ENCODE measurements around the gene KCNQ1OT1.

The KCNQ1OT1 gene

DNA sequence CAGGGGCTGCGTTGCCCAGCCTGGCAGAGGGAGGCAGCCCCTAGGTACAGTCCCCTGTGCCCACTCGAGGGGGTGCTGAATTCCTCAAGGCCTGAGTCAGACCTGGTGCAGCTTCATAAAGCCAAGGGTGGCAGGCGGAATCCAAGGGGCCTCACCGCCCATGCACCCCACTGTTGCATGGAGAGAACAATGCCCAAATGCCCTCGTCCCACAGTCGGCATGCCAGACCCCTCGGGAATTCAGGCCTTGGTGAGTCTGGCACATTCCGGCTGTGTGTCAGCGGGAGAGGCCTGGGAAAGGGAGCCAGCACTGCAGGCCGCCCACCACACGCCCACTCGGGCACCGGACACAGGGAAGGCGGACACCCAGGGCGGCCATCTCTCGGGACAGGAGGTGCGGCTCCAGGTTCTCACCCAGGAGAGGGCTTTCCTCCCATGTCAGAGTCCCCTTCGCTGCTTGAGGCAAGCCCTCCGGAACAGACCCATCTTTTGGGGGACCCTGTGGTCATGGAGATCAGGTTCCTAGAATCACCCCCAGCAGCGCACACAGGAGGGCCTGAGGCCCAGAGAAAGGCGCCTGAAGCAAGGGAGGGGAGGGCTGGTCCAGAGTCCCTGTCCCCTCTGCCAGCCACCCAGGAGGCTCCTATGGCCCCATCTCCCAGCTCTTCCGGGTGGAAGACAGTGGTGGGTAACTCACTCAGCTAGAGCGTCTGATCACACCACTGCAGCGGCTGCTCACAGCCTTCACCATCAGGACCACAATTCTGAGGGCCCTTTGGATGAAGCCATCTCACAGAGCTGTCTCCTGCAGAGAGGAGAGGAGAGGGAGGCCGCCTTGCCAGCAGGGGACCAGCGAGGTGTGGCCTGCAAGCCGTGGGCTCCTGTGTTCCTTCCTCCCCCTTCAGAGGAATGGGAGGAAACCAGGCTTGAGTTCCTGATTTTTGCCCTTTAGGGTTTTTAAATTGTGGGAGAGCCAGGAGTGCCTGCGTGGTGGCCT is 31.6 kb upstream of the KCNQ1OT1 start:
- TF ChIP-seq, protein P1, sequence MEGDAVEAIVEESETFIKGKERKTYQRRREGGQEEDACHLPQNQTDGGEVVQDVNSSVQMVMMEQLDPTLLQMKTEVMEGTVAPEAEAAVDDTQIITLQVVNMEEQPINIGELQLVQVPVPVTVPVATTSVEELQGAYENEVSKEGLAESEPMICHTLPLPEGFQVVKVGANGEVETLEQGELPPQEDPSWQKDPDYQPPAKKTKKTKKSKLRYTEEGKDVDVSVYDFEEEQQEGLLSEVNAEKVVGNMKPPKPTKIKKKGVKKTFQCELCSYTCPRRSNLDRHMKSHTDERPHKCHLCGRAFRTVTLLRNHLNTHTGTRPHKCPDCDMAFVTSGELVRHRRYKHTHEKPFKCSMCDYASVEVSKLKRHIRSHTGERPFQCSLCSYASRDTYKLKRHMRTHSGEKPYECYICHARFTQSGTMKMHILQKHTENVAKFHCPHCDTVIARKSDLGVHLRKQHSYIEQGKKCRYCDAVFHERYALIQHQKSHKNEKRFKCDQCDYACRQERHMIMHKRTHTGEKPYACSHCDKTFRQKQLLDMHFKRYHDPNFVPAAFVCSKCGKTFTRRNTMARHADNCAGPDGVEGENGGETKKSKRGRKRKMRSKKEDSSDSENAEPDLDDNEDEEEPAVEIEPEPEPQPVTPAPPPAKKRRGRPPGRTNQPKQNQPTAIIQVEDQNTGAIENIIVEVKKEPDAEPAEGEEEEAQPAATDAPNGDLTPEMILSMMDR (IDR thresholded peaks at IDR 0.05; ENCODE audit: extremely low read depth, insufficient read depth, missing control alignments): no peak
- in situ Hi-C loops (cut with MboI; ENCODE audit: low pct_unique_long_range_greater_than_20kb, low sequenced_read_pairs, unreplicated experiment): no loop called here
- DNase-seq (ENCODE audit: low spot score): no peak

DNA sequence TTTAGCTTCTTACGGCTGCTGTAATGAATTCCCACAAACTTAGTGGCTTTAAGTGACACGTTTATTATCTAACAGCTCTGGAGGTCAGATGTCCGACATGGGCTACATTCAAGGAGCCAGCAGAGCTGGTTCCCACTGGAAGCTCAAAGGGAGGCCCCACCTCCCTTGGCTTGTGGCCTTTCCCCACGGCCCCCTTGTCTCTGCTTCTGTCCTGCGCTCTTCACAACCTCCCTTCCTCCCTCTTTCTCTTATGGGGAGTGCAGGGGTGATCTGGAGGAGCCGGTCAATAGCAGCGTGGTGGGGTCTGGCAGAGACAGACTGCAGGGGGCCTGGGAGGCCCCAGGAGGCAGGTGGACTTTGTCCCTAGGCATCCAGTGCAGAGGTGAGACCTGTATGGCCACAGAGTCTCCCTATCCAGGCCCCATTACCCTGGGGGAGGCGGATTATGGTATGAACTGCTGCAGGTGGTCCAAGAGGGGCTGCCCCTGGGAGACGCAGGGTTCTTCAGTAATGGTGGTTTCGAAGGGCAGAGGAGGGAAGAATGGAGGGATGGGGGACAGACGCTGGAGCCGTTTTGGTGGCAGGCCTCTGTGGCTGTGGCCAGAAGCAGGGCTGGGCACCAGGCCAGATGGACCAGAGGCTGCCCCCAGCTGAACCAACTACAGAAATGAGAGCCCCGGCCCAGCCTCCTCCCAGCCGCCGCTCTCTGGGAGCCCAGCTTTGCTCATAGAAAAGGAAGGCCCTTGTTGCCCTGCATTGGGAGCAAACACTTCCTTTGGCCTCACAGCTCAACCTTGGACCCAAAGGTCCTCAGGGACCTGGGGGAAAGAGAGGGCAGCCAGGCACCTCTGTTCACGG is 30.7 kb upstream of the KCNQ1OT1 start:
- DNase-seq (ENCODE audit: low spot score): no peak
- TF ChIP-seq, protein P1 (IDR thresholded peaks at IDR 0.05; ENCODE audit: extremely low read depth, insufficient read depth, missing control alignments): no peak
- in situ Hi-C loops (cut with MboI; ENCODE audit: low pct_unique_long_range_greater_than_20kb, low sequenced_read_pairs, unreplicated experiment): no loop called here

DNA sequence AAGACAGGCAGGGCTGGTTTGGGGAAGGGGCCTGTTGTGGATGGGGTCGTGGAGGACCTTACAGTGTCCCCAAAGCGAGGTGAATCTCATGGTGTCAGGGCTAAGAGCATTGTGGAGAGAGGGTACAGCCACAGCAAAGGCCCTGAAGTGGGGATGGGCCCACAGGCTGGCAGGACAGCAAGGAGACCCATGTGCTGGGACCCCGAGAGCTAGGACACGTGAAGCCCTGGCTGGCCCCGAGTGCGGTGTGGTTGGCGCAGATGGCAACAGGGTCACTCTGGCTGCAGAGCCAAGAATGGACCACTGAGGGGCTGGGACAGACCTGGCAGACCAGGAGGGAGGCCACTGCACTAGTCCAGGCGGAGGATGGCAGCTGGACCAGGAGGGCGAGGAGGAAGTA is 30.0 kb upstream of the KCNQ1OT1 start:
- no peak for DNase-seq (ENCODE audit: low spot score)
- in situ Hi-C loops (cut with MboI; ENCODE audit: low pct_unique_long_range_greater_than_20kb, low sequenced_read_pairs, unreplicated experiment): no loop called here
- TF ChIP-seq, protein P1 (IDR thresholded peaks at IDR 0.05; ENCODE audit: extremely low read depth, insufficient read depth, missing control alignments): no peak

DNA sequence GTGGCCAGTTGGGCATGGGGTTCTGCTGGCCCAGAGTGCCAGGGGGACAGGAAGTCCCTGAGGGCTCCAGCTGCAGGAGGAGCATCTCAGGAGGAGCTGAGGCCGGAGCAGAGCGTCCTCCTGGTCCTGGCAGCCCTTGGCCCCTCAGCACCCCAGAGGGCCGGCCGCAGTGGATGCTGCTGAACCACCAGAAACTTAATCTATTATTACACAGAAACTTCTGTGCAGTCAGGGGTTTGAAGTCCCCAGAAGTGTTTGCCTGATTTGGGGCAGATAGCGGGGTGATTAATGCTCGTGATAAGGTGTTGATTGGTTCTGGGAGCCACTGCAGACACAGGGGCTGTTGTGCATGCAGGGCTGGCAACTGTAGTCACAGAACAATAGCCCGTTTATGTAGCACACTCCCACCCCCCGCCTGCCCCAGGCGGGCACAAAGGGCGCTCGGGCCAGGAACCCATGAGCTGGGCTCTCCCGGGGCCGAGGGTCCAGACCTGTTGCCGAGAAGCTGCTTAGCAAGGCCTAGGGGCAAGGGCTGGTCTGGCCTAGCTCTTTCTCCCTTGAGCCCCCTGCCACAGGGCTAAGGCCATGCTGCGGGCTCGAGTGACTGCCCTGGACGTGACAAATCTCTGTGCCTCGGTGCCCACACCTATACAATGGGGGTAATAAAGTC is 29.0 kb upstream of the KCNQ1OT1 start:
- DNase-seq (ENCODE audit: low spot score): no peak
- TF ChIP-seq, protein P1 (IDR thresholded peaks at IDR 0.05; ENCODE audit: extremely low read depth, insufficient read depth, missing control alignments): no peak
- in situ Hi-C loops (cut with MboI; ENCODE audit: low pct_unique_long_range_greater_than_20kb, low sequenced_read_pairs, unreplicated experiment): no loop called here

DNA sequence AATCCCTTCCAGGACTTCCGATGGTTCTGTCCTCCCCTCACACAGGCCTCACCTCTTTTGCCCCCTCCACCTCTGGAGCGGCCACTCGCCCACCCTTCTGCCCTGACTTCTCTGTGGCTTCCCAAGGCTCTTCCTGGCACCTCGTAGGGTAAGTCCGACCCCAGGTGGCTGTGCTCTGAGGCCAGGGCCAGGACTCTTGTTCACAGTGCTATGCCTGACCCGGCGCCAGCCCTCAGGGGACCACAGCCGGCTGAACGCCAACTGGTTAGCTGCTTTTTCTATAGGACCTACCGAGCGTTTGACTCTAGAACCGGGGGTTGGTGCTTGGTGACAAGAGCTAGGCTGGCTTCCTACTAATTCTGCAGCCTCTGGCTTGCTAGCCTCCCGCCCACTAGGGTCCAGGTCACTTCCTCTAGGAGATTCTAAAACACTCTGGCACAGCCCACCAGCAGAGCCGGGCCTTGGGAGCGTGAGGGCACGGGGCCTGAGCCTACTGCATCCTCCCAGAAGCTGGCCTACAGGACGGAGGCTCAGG is 28.4 kb upstream of the KCNQ1OT1 start:
- TF ChIP-seq, protein P1 (IDR thresholded peaks at IDR 0.05; ENCODE audit: extremely low read depth, insufficient read depth, missing control alignments): no peak
- DNase-seq (ENCODE audit: low spot score): no peak
- in situ Hi-C loops (cut with MboI; ENCODE audit: low pct_unique_long_range_greater_than_20kb, low sequenced_read_pairs, unreplicated experiment): no loop called here

DNA sequence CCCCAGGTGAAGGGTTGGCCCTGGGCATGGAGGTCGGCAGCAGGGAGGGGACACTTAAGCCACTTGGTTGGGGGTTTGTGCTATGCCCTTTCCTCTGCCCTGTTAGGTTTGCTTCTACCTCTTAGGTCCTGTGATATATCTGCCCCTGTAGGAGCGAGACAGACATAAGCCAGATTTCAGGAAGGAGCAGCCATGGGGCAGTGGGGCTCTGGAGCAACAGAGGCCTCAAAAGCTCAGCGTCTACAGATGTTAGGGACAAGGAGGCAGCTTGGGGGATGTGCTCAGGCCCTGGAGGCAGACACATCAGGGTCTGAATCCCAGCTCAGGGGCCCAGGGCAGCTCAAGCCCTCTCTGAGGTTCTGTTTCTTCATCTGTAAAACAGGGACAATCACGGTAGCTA is 27.2 kb upstream of the KCNQ1OT1 start:
- in situ Hi-C loops (cut with MboI; ENCODE audit: low pct_unique_long_range_greater_than_20kb, low sequenced_read_pairs, unreplicated experiment): no loop called here
- TF ChIP-seq, protein P1 (IDR thresholded peaks at IDR 0.05; ENCODE audit: extremely low read depth, insufficient read depth, missing control alignments): no peak
- DNase-seq (ENCODE audit: low spot score): no peak

Data from GM13977 (cell line).